K562 (cell line): ENCODE measurements around the gene SLC6A20. TPM values are rescaled to one million over a fixed set of nuclear protein-coding genes. Genes with fewer than 3 reads are reported as not detected.
A peak's percentile ranks its signal among the peaks of the same experiment; 100 is the strongest.

Experiments
- ATAC-seq: fragments of 200-7000 bp; cut with Tn5 transposase; 3 replicates; pipeline ENCODE4 v1.9.1; 2020; ENCODE audit warnings: moderate library complexity
- BruUV-seq: library from RNA; stranded (reverse); fragments of 400-500 nt; replicated peaks from 2 replicates; lab custom pipeline; 2021; lab: Mats Ljungman, UMichigan
- CTCF ChIA-PET: fragments of 300-600 bp; formaldehyde crosslinking; extraction: SDS; loops from one replicate; lab custom pipeline; 2021; ENCODE audit warnings: low intra/inter-chr PET ratio; lab: Yijun Ruan, JAX
- POLR2A ChIA-PET: fragments of 300-600, 350-650 bp; sonication (Branson Sonifier 250); formaldehyde crosslinking; extraction: SDS; loops from one replicate; lab custom pipeline; 2021; ENCODE audit warnings: antibody characterized with exemption, inconsistent platforms; lab: Yijun Ruan, JAX
- DNase-seq, 4 experiments: peaks; one replicate each; pipeline versions ENCODE4 v3.0.0 to v3.0.0-alpha.2; 2011 to 2018; ENCODE audit warnings: low spot score in 3 of 4, mixed read lengths in 3 of 4; ENCODE audit errors: extremely low read depth in 1 of 4
- FAIRE-seq: peaks from 2 replicates; lab custom pipeline; 2011; peaks lifted over from hg19 to GRCh38; lab: Jason Lieb, UNC
- H2AFZ ChIP-seq: 2 replicates; pipeline ENCODE4 v1.6.0; 2011; ENCODE audit warnings: low read depth, low read length, control low read depth, inconsistent platforms
- H3K27ac ChIP-seq: fragments of 200-600 bp; 3 replicates; pipeline ENCODE4 v1.8.0; 2011; ENCODE audit warnings: low read depth, mild to moderate bottlenecking, control low read depth, inconsistent platforms, low read length, moderate library complexity, mixed read lengths; ENCODE audit errors: extremely low read depth
- H3K27me3 ChIP-seq, 2 experiments: fragments of 300-600 bp in 1 of 2; 2 replicates in 1 of 2; 3 replicates in 1 of 2; pipeline versions ENCODE4 v1.6.0 to v1.8.0; 2011; ENCODE audit warnings: inconsistent platforms in 2 of 2, low read length in 2 of 2, mild to moderate bottlenecking in 1 of 2, mixed read lengths in 1 of 2, moderate library complexity in 1 of 2; ENCODE audit not compliant: control insufficient read depth in 2 of 2, insufficient read depth in 2 of 2
- H3K36me3 ChIP-seq: fragments of 300-600 bp; 3 replicates; pipeline ENCODE4 v1.8.0; 2011; ENCODE audit warnings: mild to moderate bottlenecking, low read length, inconsistent platforms; ENCODE audit not compliant: control insufficient read depth, insufficient read depth
- H3K4me1 ChIP-seq, 2 experiments: fragments of 200-600 bp in 1 of 2; replicated peaks in 1 of 2; 2 replicates in 1 of 2; 3 replicates in 1 of 2; pipeline versions ENCODE4 v1.5.1 to v1.8.0; 2011; ENCODE audit warnings: inconsistent platforms in 2 of 2, low read length in 2 of 2, mild to moderate bottlenecking in 1 of 2, mixed read lengths in 1 of 2, moderate library complexity in 1 of 2; ENCODE audit not compliant: control insufficient read depth in 2 of 2, insufficient read depth in 2 of 2
- H3K4me2 ChIP-seq: 2 replicates; pipeline ENCODE4 v1.6.1; 2011; ENCODE audit warnings: low read length, control low read depth, inconsistent platforms, mixed read lengths; ENCODE audit not compliant: insufficient read depth
- H3K4me3 ChIP-seq: fragments of 200-600 bp; sonication (generic), shearing (Covaris generic); 2 replicates; pipeline ENCODE4 v1.5.1; 2016; ENCODE audit warnings: control low read depth, inconsistent platforms
- H3K79me2 ChIP-seq: fragments of 200-600 bp; 3 replicates; pipeline ENCODE4 v1.8.0; 2011; ENCODE audit warnings: low read length, inconsistent platforms; ENCODE audit not compliant: control insufficient read depth, insufficient read depth
- H3K9ac ChIP-seq, 2 experiments: 2 replicates each; pipeline versions ENCODE4 v1.6.0 to v1.6.1; 2011; ENCODE audit warnings: low read depth in 2 of 2, low read length in 2 of 2, control low read depth in 1 of 2, inconsistent platforms in 1 of 2, mild to moderate bottlenecking in 1 of 2, mixed read lengths in 1 of 2; ENCODE audit not compliant: insufficient read depth in 1 of 2
- H3K9me1 ChIP-seq: one replicate; pipeline ENCODE4 v1.6.0; 2011; ENCODE audit warnings: inconsistent platforms, mild to moderate bottlenecking, low read length, moderate library complexity; ENCODE audit not compliant: control insufficient read depth, insufficient read depth
- H3K9me3 ChIP-seq: replicated peaks from 2 replicates; pipeline ENCODE4 v1.5.1; 2011; ENCODE audit warnings: low read depth, low read length, inconsistent platforms; ENCODE audit not compliant: control insufficient read depth, insufficient read depth
- H4K20me1 ChIP-seq: replicated peaks from 2 replicates; pipeline ENCODE4 v1.6.1; 2011; ENCODE audit warnings: low read length, inconsistent platforms, mixed read lengths; ENCODE audit not compliant: control insufficient read depth, insufficient read depth
- JUN ChIP-seq, 2 experiments: sonication (generic) in 1 of 2; formaldehyde crosslinking in 1 of 2; IDR thresholded peaks; 2 replicates each; pipeline versions ENCODE4 v1.6.1 to v1.8.0; 2012 to 2022; ENCODE audit warnings: borderline replicate concordance in 2 of 2, mild to moderate bottlenecking in 2 of 2, improper control_type of control experiment in 1 of 2, low read depth in 1 of 2, low read length in 1 of 2, missing genetic modification reagents in 1 of 2
- RBM25 ChIP-seq: fragments of 200-400 bp; formaldehyde crosslinking; IDR thresholded peaks from 2 replicates; pipeline ENCODE4 v1.6.1; 2018; ENCODE audit warnings: low read length, low read depth, moderate library complexity; ENCODE audit not compliant: severe bottlenecking
- ZFP36 ChIP-seq: fragments of 150-350 bp; IDR thresholded peaks from 2 replicates; pipeline ENCODE4 v1.6.1; 2018; ENCODE audit warnings: low read length, low read depth; ENCODE audit not compliant: partially characterized antibody
- ZNF717 ChIP-seq: fragments of 250-450 bp; sonication (Bioruptor Pico); IDR thresholded peaks from 2 replicates; pipeline ENCODE4 v1.5.0; 2021
- WGBS: fragments of 100-300 bp; shearing (Covaris generic); methylation state at CpG from one replicate; pipeline ENCODE4 v1.1.6; 2016; ENCODE audit warnings: low coverage, mixed read lengths; ENCODE audit not compliant: insufficient coverage; ENCODE audit errors: missing lambda C conversion rate; 5-methylcytosine and 5-hydroxymethylcytosine counted together
- in situ Hi-C: fragments of 300-500 bp; cut with MboI; formaldehyde crosslinking; loops from 4 replicates; pipeline ENCODE4 v1.15.0; 2018; ENCODE audit warnings: inconsistent platforms, mixed read lengths
- intact Hi-C: fragments of 100-400 bp; cut with micrococcal nuclease; formaldehyde crosslinking; loops from 2 replicates; pipeline ENCODE4 v1.14.2; 2022
- polyA plus RNA-seq, 8 experiments: library from polyadenylated mRNA; depleted of rRNA in 4 of 8; stranded (reverse) in 5 of 8; unstranded in 3 of 8; fragments of >200 nt; fragmentation: Nextera tagmentation in 2 of 8; fragmentation: Illumina TruSeq in 1 of 8; extraction: Ambion mirVana in 2 of 8; extraction: Trizol in 1 of 8; gene quantifications; 2 replicates each; pipeline versions ENCODE4 v1.2.1 to v1.2.3, GENCODE V29; 2011 to 2014; ENCODE audit warnings: inconsistent platforms in 1 of 8, missing spikeins in 1 of 8
- total RNA-seq, 7 experiments: library from RNA; depleted of rRNA in 6 of 7; stranded (reverse); fragments of >200 nt in 6 of 7; fragmentation: Illumina TruSeq in 2 of 7; extraction: Trizol in 2 of 7; gene quantifications; 2 replicates each; pipeline versions ENCODE4 v1.2.1 to v1.2.3, GENCODE V29; 2011 to 2021; ENCODE audit warnings: low replicate concordance in 1 of 7

Gene SLC6A20
- total and polyA plus RNA-seq, 9 of the 15 experiments (the other 6 are each of a cell fraction or from before 2014, with no cell fraction given) = not detected

- Histone ChIP-seq H3K36me3 (no peaks in the 10 kb centered on the region), H3K9ac (no peak overlapping the region), H3K27me3 (peaks cover 52 to 71% of the 10 kb centered on the region in 2 experiments), H3K4me3 (no peak overlapping the region), H3K9me3 (no peaks in the 10 kb centered on the region), H2AFZ (no peak overlapping the region), H3K27ac (no peak overlapping the region), H3K4me1 (peaks cover 0 to 10% of the 10 kb centered on the region in 2 experiments; a peak in 2 of 5 replicates), H3K9me1 (no peaks in the 10 kb centered on the region), H4K20me1 (no peaks in the 10 kb centered on the region), H3K79me2 (no peaks in the 10 kb centered on the region), H3K4me2 (no peak overlapping the region)
- ChIA-PET CTCF (no interaction called here), POLR2A (no interaction called here)
- DNase-seq = no peak
- BruUV-seq = no TSS peak
- intact Hi-C loops (no loop called here), in situ Hi-C loops (no loop called here)
- 6% methylated on average over 4 of the region's 4 CpGs for WGBS
- FAIRE-seq = no peak
- peak; percentile 50 for ATAC-seq
- no peak for TF ChIP-seq ZNF717 (CRISPR knock-in tag)
Observed at GRCh38 chr3:45798034-45798433, 1.7 kb upstream of the SLC6A20 start.

GRCh38 chr3:45796902-45797637 lies 734 bp upstream of the SLC6A20 start:
- DNase-seq (no peak), ATAC-seq (no peak), FAIRE-seq (no peak)
- POLR2A ChIA-PET = no interaction called here
- WGBS = 4% methylated on average over 10 of the region's 13 CpGs
- Histone ChIP-seq H3K4me1 (peaks cover 0 to 10% of the 10 kb centered on the region in 2 experiments; a peak in 2 of 5 replicates), H3K9me3 (no peaks in the 10 kb centered on the region), H3K79me2 (no peaks in the 10 kb centered on the region), H3K27ac (no peak overlapping the region), H3K36me3 (no peaks in the 10 kb centered on the region), H3K4me2 (no peak overlapping the region), H4K20me1 (no peaks in the 10 kb centered on the region), H3K27me3 (peaks cover 54 to 77% of the 10 kb centered on the region in 2 experiments), H3K9ac (no peak overlapping the region), H3K9me1 (no peaks in the 10 kb centered on the region), H2AFZ (no peak overlapping the region), H3K4me3 (no peak overlapping the region)
- intact Hi-C loops = no loop called here
- in situ Hi-C loops = no loop called here
- CTCF ChIA-PET = no interaction called here
- no TSS peak for BruUV-seq
- TF ChIP-seq RBM25 (peak; percentile 79), ZFP36 (peak; percentile 55), JUN (IDR thresholded peaks at IDR 0.05; ENCODE audit: borderline replicate concordance, low read depth, low read length) (no peak), JUN (CRISPR knock-in tag; IDR thresholded peaks at IDR 0.05; ENCODE audit: borderline replicate concordance) (no peak)
